HepG2 (cell line): ENCODE results near the gene SLCO4A1. TPM values are rescaled to one million over a fixed set of nuclear protein-coding genes. Genes with fewer than 3 reads are reported as not detected.

ENCODE experiments used
- ATAC-seq: fragments of 200-7000 bp; cut with Tn5 transposase; 3 replicates; pipeline ENCODE4 v1.9.1; 2020; ENCODE audit warnings: mild to moderate bottlenecking, moderate library complexity
- BruUV-seq: library from RNA; stranded (reverse); fragments of 400-500 nt; replicated peaks from 2 replicates; lab custom pipeline; 2021; lab: Mats Ljungman, UMichigan
- CTCF ChIA-PET: fragments of 300-600 bp; formaldehyde crosslinking; extraction: SDS; loops from one replicate; lab custom pipeline; 2021; ENCODE audit warnings: low total read pairs, inconsistent platforms, low intra/inter-chr PET ratio; lab: Yijun Ruan, JAX
- POLR2A ChIA-PET: fragments of 350-600 bp; sonication (Branson Sonifier 250); formaldehyde crosslinking; loops from one replicate; lab custom pipeline; 2020; ENCODE audit warnings: antibody characterized with exemption, inconsistent platforms; lab: Yijun Ruan, JAX
- DNase-seq: peaks from one replicate; pipeline ENCODE4 v3.0.0-alpha.2; 2015; ENCODE audit warnings: low spot score
- FAIRE-seq: peaks from 3 replicates; lab custom pipeline; 2011; peaks lifted over from hg19 to GRCh38; lab: Jason Lieb, UNC
- H2AFZ ChIP-seq: one replicate; pipeline ENCODE4 v1.6.1; 2011; ENCODE audit warnings: low read length, inconsistent platforms
- H3K27ac ChIP-seq: fragments of 300-600 bp; 3 replicates; pipeline ENCODE4 v1.8.0; 2011; ENCODE audit warnings: mixed run types, mild to moderate bottlenecking, mixed read lengths, low read length, inconsistent platforms; ENCODE audit not compliant: insufficient read depth; ENCODE audit errors: extremely low read length
- H3K27me3 ChIP-seq, 2 experiments: fragments of 200-600 bp in 1 of 2; 2 replicates in 1 of 2; 3 replicates in 1 of 2; pipeline versions ENCODE4 v1.6.0 to v1.8.0; 2011; ENCODE audit warnings: low read length in 2 of 2, mild to moderate bottlenecking in 2 of 2, moderate library complexity in 2 of 2, inconsistent platforms in 1 of 2; ENCODE audit not compliant: insufficient read depth in 2 of 2, control insufficient read depth in 1 of 2
- H3K36me3 ChIP-seq, 2 experiments: fragments of 200-600 bp in 1 of 2; replicated peaks in 1 of 2; 2 replicates in 1 of 2; 3 replicates in 1 of 2; pipeline versions ENCODE4 v1.5.1 to v1.8.0; 2011; ENCODE audit warnings: low read length in 2 of 2, inconsistent platforms in 1 of 2; ENCODE audit not compliant: insufficient read depth in 2 of 2, control insufficient read depth in 1 of 2
- H3K4me1 ChIP-seq: 2 replicates; pipeline ENCODE4 v1.5.1; 2012; ENCODE audit warnings: low read length, inconsistent platforms; ENCODE audit not compliant: insufficient read depth
- H3K4me2 ChIP-seq: 2 replicates; pipeline ENCODE4 v1.6.0; 2011; ENCODE audit warnings: low read depth, low read length, inconsistent platforms
- H3K4me3 ChIP-seq, 3 experiments: fragments of 200-600 bp in 1 of 3; sonication (generic), shearing (Covaris generic) in 1 of 3; replicated peaks in 1 of 3; 2 replicates each; pipeline ENCODE4 v1.5.1; 2011 to 2016; ENCODE audit warnings: low read length in 3 of 3, inconsistent platforms in 2 of 3, low read depth in 2 of 3, mild to moderate bottlenecking in 2 of 3, control low read depth in 1 of 3, mixed read lengths in 1 of 3; ENCODE audit not compliant: insufficient read depth in 1 of 3
- H3K79me2 ChIP-seq: one replicate; pipeline ENCODE4 v1.6.1; 2011; ENCODE audit warnings: low read length, inconsistent platforms; ENCODE audit not compliant: insufficient read depth
- H3K9ac ChIP-seq: 2 replicates; pipeline ENCODE4 v1.6.0; 2011; ENCODE audit warnings: mild to moderate bottlenecking, low read depth, low read length, inconsistent platforms; ENCODE audit not compliant: insufficient read depth
- H3K9me3 ChIP-seq: 2 replicates; pipeline ENCODE4 v1.5.1; 2012; ENCODE audit warnings: mild to moderate bottlenecking, low read length
- H4K20me1 ChIP-seq: 2 replicates; pipeline ENCODE4 v1.6.0; 2011; ENCODE audit warnings: inconsistent platforms, mild to moderate bottlenecking, low read length, moderate library complexity; ENCODE audit not compliant: insufficient read depth
- ADNP ChIP-seq: sonication (generic); formaldehyde crosslinking; IDR thresholded peaks from 2 replicates; pipeline ENCODE4 v1.4.0; 2020; ENCODE audit warnings: missing genetic modification reagents
- AGO1 ChIP-seq: fragments of 200-400 bp; formaldehyde crosslinking; IDR thresholded peaks from 2 replicates; pipeline ENCODE4 v1.6.1; 2017; ENCODE audit warnings: mild to moderate bottlenecking, low read depth, low read length, moderate library complexity; ENCODE audit not compliant: poor library complexity, severe bottlenecking
- HNRNPH1 ChIP-seq: fragments of 200-400 bp; formaldehyde crosslinking; optimal IDR thresholded peaks from 2 replicates; pipeline ENCODE3; 2017; ENCODE audit warnings: mild to moderate bottlenecking, low read depth, low read length
- RBFOX2 ChIP-seq: fragments of 200-400 bp; formaldehyde crosslinking; IDR thresholded peaks from 2 replicates; pipeline ENCODE4 v1.6.1; 2017; ENCODE audit warnings: low read depth, mild to moderate bottlenecking, low read length
- RBM22 ChIP-seq: fragments of 200-400 bp; formaldehyde crosslinking; optimal IDR thresholded peaks from 2 replicates; pipeline ENCODE3; 2017; ENCODE audit warnings: mild to moderate bottlenecking, low read length, moderate library complexity
- REXO4 ChIP-seq: sonication (generic); formaldehyde crosslinking; IDR thresholded peaks from 2 replicates; pipeline ENCODE4 v1.8.0; 2022; ENCODE audit warnings: missing genetic modification reagents, mild to moderate bottlenecking, borderline replicate concordance
- ZNF550 ChIP-seq: sonication (generic); formaldehyde crosslinking; IDR thresholded peaks from 2 replicates; pipeline ENCODE4 v1.4.0; 2020; ENCODE audit warnings: mild to moderate bottlenecking, missing genetic modification reagents, borderline replicate concordance
- ZNF740 ChIP-seq: sonication (generic); formaldehyde crosslinking; IDR thresholded peaks from 2 replicates; pipeline ENCODE4 v1.4.0; 2020; ENCODE audit warnings: missing genetic modification reagents
- ZNF772 ChIP-seq: sonication (generic); formaldehyde crosslinking; IDR thresholded peaks from 2 replicates; pipeline ENCODE4 v1.5.0; 2020; ENCODE audit warnings: mild to moderate bottlenecking, missing genetic modification reagents
- WGBS: methylation state at CpG from one replicate; pipeline ENCODE4 v1.1.6; 2017; ENCODE audit warnings: low lambda C conversion rate; 5-methylcytosine and 5-hydroxymethylcytosine counted together
- in situ Hi-C: cut with HindIII; loops from 2 replicates; pipeline ENCODE4 v1.10.0; 2017; ENCODE audit warnings: low pct_unique_long_range_greater_than_20kb; ENCODE audit not compliant: extremely low pct_ligation_motif_present
- intact Hi-C: fragments of 100-400 bp; cut with micrococcal nuclease; formaldehyde crosslinking; loops from one replicate; pipeline ENCODE4 v1.10.0; 2022; ENCODE audit not compliant: unreplicated experiment
- polyA plus RNA-seq, 8 experiments: library from polyadenylated mRNA; depleted of rRNA in 3 of 8; stranded (reverse) in 7 of 8; unstranded in 1 of 8; fragments of >200 nt; fragmentation: Illumina TruSeq in 4 of 8; extraction: Trizol in 4 of 8; gene quantifications; 2 replicates each; pipeline versions ENCODE4 v1.2.1 to v1.2.3, GENCODE V29; 2011 to 2016; ENCODE audit warnings: low read depth in 4 of 8, missing spikeins in 1 of 8, mixed read lengths in 1 of 8; ENCODE audit not compliant: insufficient read depth in 1 of 8
- total RNA-seq, 5 experiments: library from RNA; depleted of rRNA; stranded (reverse); fragments of >200 nt; fragmentation: Illumina TruSeq; extraction: Trizol; gene quantifications; 2 replicates each; pipeline ENCODE4 v1.2.3, GENCODE V29; 2016; ENCODE audit warnings: low read depth in 1 of 5

Gene SLCO4A1
- total and polyA plus RNA-seq, 2 of the 13 experiments (the other 11 are each of a cell fraction or from before 2014, with no cell fraction given) = 55.5 to 112 TPM

- intact Hi-C loops = no loop called here
- no peak for DNase-seq
- H3K79me2 ChIP-seq = peaks cover 24% of the 10 kb centered on the region
- no peak overlapping the region for H2AFZ ChIP-seq
- no peak overlapping the region for H3K4me2 ChIP-seq
- TSS peak; percentile 17 for BruUV-seq
- no peak overlapping the region for H3K4me3 ChIP-seq
- in situ Hi-C loops = no loop called here
- peaks cover 6 to 63% of the 10 kb centered on the region in 2 experiments; a peak in 4 of 5 replicates for H3K36me3 ChIP-seq
- H3K27me3 ChIP-seq = no peaks in the 10 kb centered on the region
- FAIRE-seq = no peak
- H3K9me3 ChIP-seq = no peaks in the 10 kb centered on the region
- ChIA-PET CTCF (no interaction called here), POLR2A (no interaction called here)
- H3K4me1 ChIP-seq = peaks cover 18% of the 10 kb centered on the region
- TF ChIP-seq ADNP (CRISPR knock-in tag) = no peak
- TF ChIP-seq ZNF772 = peak; percentile 35; the same call in 1 of the 2 replicates
- no peak for TF ChIP-seq RBFOX2
- no peak for TF ChIP-seq HNRNPH1
- 0 out of 2 replicates have a peak, but pooled peaks have one; percentile 33 for TF ChIP-seq REXO4 (CRISPR knock-in tag)
- TF ChIP-seq RBM22 = peak; percentile 31
- no peak for TF ChIP-seq ZNF740
- H3K9ac ChIP-seq = no peak overlapping the region
- no peaks in the 10 kb centered on the region for H4K20me1 ChIP-seq
- WGBS = 97% methylated on average over 7 of the region's 7 CpGs
- no peak overlapping the region for H3K27ac ChIP-seq
- ATAC-seq = no peak
These were observed 15.3 kb downstream of the SLCO4A1 start for GRCh38 chr20:62657589-62657942.

GRCh38 chr20:62657956-62658355 is 15.7 kb downstream of the SLCO4A1 start:
- WGBS = 85% methylated on average over 10 of the region's 19 CpGs
- no peak overlapping the region for H3K4me3 ChIP-seq
- ChIA-PET CTCF (no interaction called here), POLR2A (no interaction called here)
- H3K36me3 ChIP-seq = peaks cover 6 to 63% of the 10 kb centered on the region in 2 experiments; a peak in 4 of 5 replicates
- no peaks in the 10 kb centered on the region for H4K20me1 ChIP-seq
- H2AFZ ChIP-seq = no peak overlapping the region
- no peak overlapping the region for H3K4me2 ChIP-seq
- FAIRE-seq = no peak
- TF ChIP-seq AGO1 (peak; percentile 53), ZNF550 (CRISPR knock-in tag) (no peak)
- TF ChIP-seq, all 625 proteins: peak for 1
- no peak overlapping the region for H3K27ac ChIP-seq
- H3K9me3 ChIP-seq = no peaks in the 10 kb centered on the region
- no TSS peak for BruUV-seq
- H3K9ac ChIP-seq = no peak overlapping the region
- intact Hi-C loops (no loop called here), in situ Hi-C loops (no loop called here)
- peaks cover 21% of the 10 kb centered on the region for H3K79me2 ChIP-seq
- H3K27me3 ChIP-seq = no peaks in the 10 kb centered on the region
- peaks cover 17% of the 10 kb centered on the region for H3K4me1 ChIP-seq
- no peak for DNase-seq
- ATAC-seq = no peak
